WTC11 (cell line): ENCODE results near the gene APBA1. TPM values are rescaled to one million over a fixed set of nuclear protein-coding genes. Genes with fewer than 3 reads are reported as not detected.

Experiments used
- ATAC-seq: fragments of 200-7000 bp; cut with Tn5 transposase; 2 replicates; pipeline ENCODE4 v1.10.0; 2021; ENCODE audit warnings: mild to moderate bottlenecking, moderate library complexity
- CTCF ChIA-PET: fragments of 300-600 bp; sonication (Branson Sonifier 250); formaldehyde crosslinking; loops from one replicate; lab custom pipeline; 2021; ENCODE audit warnings: antibody characterized with exemption; lab: Charles Lee
- POLR2A ChIA-PET: fragments of 350-600 bp; sonication (Branson Sonifier 250); formaldehyde crosslinking; loops from one replicate; lab custom pipeline; 2021; ENCODE audit warnings: antibody characterized with exemption; lab: Charles Lee
- DNase-seq: peaks from one replicate; pipeline ENCODE4 v3.0.0; 2021; ENCODE audit warnings: low spot score
- H3K27ac Mint-ChIP-seq: 2 replicates; pipeline ENCODE4 v1.8.0; 2021; ENCODE audit warnings: mixed read lengths
- H3K27me3 Mint-ChIP-seq: 2 replicates; pipeline ENCODE4 v1.8.0; 2021; ENCODE audit warnings: low read depth, mild to moderate bottlenecking, moderate library complexity, mixed read lengths
- H3K36me3 Mint-ChIP-seq: 2 replicates; pipeline ENCODE4 v1.8.0; 2021; ENCODE audit warnings: mixed read lengths
- H3K4me1 Mint-ChIP-seq: 2 replicates; pipeline ENCODE4 v1.8.0; 2022; ENCODE audit warnings: mixed read lengths
- H3K4me3 Mint-ChIP-seq: 2 replicates; pipeline ENCODE4 v1.8.0; 2021; ENCODE audit warnings: mild to moderate bottlenecking, moderate library complexity, mixed read lengths
- H3K9me3 Mint-ChIP-seq: 2 replicates; pipeline ENCODE4 v1.8.0; 2021; ENCODE audit warnings: mixed read lengths
- ATF3 ChIP-seq: sonication (generic); formaldehyde crosslinking; conservative IDR thresholded peaks from 2 replicates; pipeline ENCODE4 v1.8.1; 2022; ENCODE audit warnings: mild to moderate bottlenecking, missing genetic modification reagents
- ATF6 ChIP-seq: sonication (generic); formaldehyde crosslinking; IDR thresholded peaks from 2 replicates; pipeline ENCODE4 v1.8.1; 2023; ENCODE audit warnings: mild to moderate bottlenecking, missing genetic modification reagents
- CBFB ChIP-seq: sonication (generic); formaldehyde crosslinking; IDR thresholded peaks from 2 replicates; pipeline ENCODE4 v1.8.1; 2022; ENCODE audit warnings: mild to moderate bottlenecking, low read depth, missing genetic modification reagents
- CDX4 ChIP-seq: fragments of 250-450 bp; sonication (Bioruptor Pico); IDR thresholded peaks from 2 replicates; pipeline ENCODE4 v1.9.0; 2021; ENCODE audit warnings: moderate library complexity, mild to moderate bottlenecking, inconsistent platforms, borderline replicate concordance
- FOXP4 ChIP-seq: sonication (generic); formaldehyde crosslinking; IDR thresholded peaks from 2 replicates; pipeline ENCODE4 v1.8.0; 2022; ENCODE audit warnings: mild to moderate bottlenecking, missing genetic modification reagents
- NFATC4 ChIP-seq: fragments of 250-450 bp; sonication (Bioruptor Pico); IDR thresholded peaks from 2 replicates; pipeline ENCODE4 v1.9.0; 2021; ENCODE audit warnings: mild to moderate bottlenecking
- NR2C2 ChIP-seq: sonication (generic); formaldehyde crosslinking; IDR thresholded peaks from 2 replicates; pipeline ENCODE4 v1.8.0; 2022; ENCODE audit warnings: mild to moderate bottlenecking, missing genetic modification reagents
- RORB ChIP-seq: fragments of 250-450 bp; sonication (Bioruptor Pico); IDR thresholded peaks from 2 replicates; pipeline ENCODE4 v1.9.0; 2021; ENCODE audit warnings: mild to moderate bottlenecking
- SOX15 ChIP-seq: fragments of 250-450 bp; sonication (Bioruptor Pico); IDR thresholded peaks from 2 replicates; pipeline ENCODE4 v1.9.0; 2021; ENCODE audit warnings: mild to moderate bottlenecking
- ZBTB43 ChIP-seq: sonication (generic); formaldehyde crosslinking; IDR thresholded peaks from 2 replicates; pipeline ENCODE4 v1.8.1; 2023; ENCODE audit warnings: mild to moderate bottlenecking, missing genetic modification reagents
- ZNF263 ChIP-seq: sonication (generic); formaldehyde crosslinking; IDR thresholded peaks from 2 replicates; pipeline ENCODE4 v1.8.1; 2022; ENCODE audit warnings: low read depth, mild to moderate bottlenecking, moderate library complexity, missing genetic modification reagents
- ZNF281 ChIP-seq: sonication (generic); formaldehyde crosslinking; IDR thresholded peaks from 2 replicates; pipeline ENCODE4 v1.8.0; 2023; ENCODE audit warnings: mild to moderate bottlenecking, missing genetic modification reagents
- total RNA-seq: library from RNA; stranded (reverse); gene quantifications from 3 replicates; pipeline ENCODE4 v1.2.3, GENCODE V29; 2021

The APBA1 gene
- total RNA-seq, 1 experiment from 2014 or later = 0.94 TPM

GRCh38 chr9:69697475-69697874 is 25.3 kb upstream of the APBA1 start:
- ChIA-PET POLR2A (no interaction called here), CTCF (no interaction called here)
- no peak for TF ChIP-seq ATF3
- TF ChIP-seq ZNF281 (CRISPR knock-in tag) = no peak
- no peak for TF ChIP-seq ZNF263 (CRISPR knock-in tag)
- Mint-ChIP-seq H3K27ac (no peak overlapping the region), H3K27me3 (peaks cover 3% of the 10 kb centered on the region; the same call in 1 of the 2 replicates), H3K4me3 (no peak overlapping the region), H3K4me1 (no peaks in the 10 kb centered on the region), H3K9me3 (peaks cover 44% of the 10 kb centered on the region), H3K36me3 (peaks cover 18% of the 10 kb centered on the region)
- ATAC-seq (no peak), DNase-seq (no peak)

GRCh38 chr9:69696802-69697201 is 24.6 kb upstream of the APBA1 start:
- Mint-ChIP-seq H3K4me3 (no peak overlapping the region), H3K27ac (no peak overlapping the region), H3K36me3 (peaks cover 16% of the 10 kb centered on the region), H3K4me1 (no peaks in the 10 kb centered on the region), H3K9me3 (peaks cover 37% of the 10 kb centered on the region), H3K27me3 (peaks cover 3% of the 10 kb centered on the region; the same call in 1 of the 2 replicates)
- POLR2A ChIA-PET = no interaction called here
- TF ChIP-seq ZBTB43 (CRISPR knock-in tag) (no peak), FOXP4 (no peak), NFATC4 (CRISPR knock-in tag) (no peak), RORB (CRISPR knock-in tag) (no peak), SOX15 (CRISPR knock-in tag) (no peak), NR2C2 (CRISPR knock-in tag) (no peak), CBFB (CRISPR knock-in tag) (no peak), CDX4 (CRISPR knock-in tag) (no peak), ZNF281 (CRISPR knock-in tag) (no peak), ATF3 (no peak), ATF6 (CRISPR knock-in tag) (no peak)
- CTCF ChIA-PET = no interaction called here
- ATAC-seq (no peak), DNase-seq (no peak)
